Thyroid gland (tissue), 4 donors: ENCODE measurements around the gene IFRD1. TPM values are rescaled to one million over a fixed set of nuclear protein-coding genes. Genes with fewer than 3 reads are reported as not detected.
A peak's percentile ranks its signal among the peaks of the same experiment; 100 is the strongest.

Source experiments
- DNase-seq, 2 donors: peaks; one replicate each; pipeline ENCODE4 v3.0.0-alpha.2; 2019
- H3K27ac ChIP-seq, 3 donors: fragments of 200-600 bp; sonication (generic); 1 replicate in 2 of 3; 2 replicates in 1 of 3; pipeline ENCODE4 v1.5.1; 2016 to 2019; ENCODE audit warnings: mild to moderate bottlenecking in 1 of 3, moderate library complexity in 1 of 3
- H3K27me3 ChIP-seq: fragments of 200-600 bp; sonication (generic); one replicate; pipeline ENCODE4 v1.5.1; 2019
- H3K36me3 ChIP-seq, 2 donors: fragments of 200-600 bp; sonication (generic); one replicate each; pipeline ENCODE4 v1.5.1; 2016 to 2019
- H3K4me1 ChIP-seq, 2 donors: fragments of 200-600 bp; sonication (generic); one replicate each; pipeline ENCODE4 v1.5.1; 2017 to 2019
- H3K4me3 ChIP-seq, 3 donors: fragments of 200-600 bp; sonication (generic); replicated peaks in 1 of 3; 1 replicate in 2 of 3; 2 replicates in 1 of 3; pipeline ENCODE4 v1.5.1; 2016; ENCODE audit warnings: mild to moderate bottlenecking in 1 of 3
- H3K9me3 ChIP-seq: fragments of 200-600 bp; sonication (generic); one replicate; pipeline ENCODE4 v1.5.1; 2017
- POLR2A ChIP-seq, 2 donors: fragments of 450-650 bp; IDR thresholded peaks; one replicate each; pipeline ENCODE4 v1.6.1; 2017; ENCODE audit warnings: antibody characterized with exemption in 2 of 2, mild to moderate bottlenecking in 2 of 2, moderate library complexity in 1 of 2
- WGBS, 2 donors: methylation state at CpG; one replicate each; pipeline ENCODE4 v1.1.5; 2017; 5-methylcytosine and 5-hydroxymethylcytosine counted together
- intact Hi-C: fragments of 100-400 bp; cut with DNase I; formaldehyde crosslinking; loops from one replicate; pipeline ENCODE4 v1.15.1; 2023
- total RNA-seq, 4 donors: library from RNA; depleted of rRNA; stranded (reverse); fragments of >200 nt; gene quantifications; one replicate each; pipeline ENCODE4 v1.2.3, GENCODE V29; 2016
- TF ChIP-seq, protein P1 (sequence below), 6 experiments: fragments of 200-600 bp in 3 of 6; fragments of 450-650 bp in 3 of 6; sonication (generic) in 3 of 6; IDR thresholded peaks; one replicate each; pipeline ENCODE4 v1.5.1; 2016 to 2019; ENCODE audit warnings: antibody characterized with exemption in 6 of 6, mild to moderate bottlenecking in 2 of 6, inconsistent platforms in 1 of 6, moderate library complexity in 1 of 6

Gene IFRD1
- total RNA-seq, 4 donors from 2014 or later, result 34.5 to 84.8 (median 57.1) TPM

DNA sequence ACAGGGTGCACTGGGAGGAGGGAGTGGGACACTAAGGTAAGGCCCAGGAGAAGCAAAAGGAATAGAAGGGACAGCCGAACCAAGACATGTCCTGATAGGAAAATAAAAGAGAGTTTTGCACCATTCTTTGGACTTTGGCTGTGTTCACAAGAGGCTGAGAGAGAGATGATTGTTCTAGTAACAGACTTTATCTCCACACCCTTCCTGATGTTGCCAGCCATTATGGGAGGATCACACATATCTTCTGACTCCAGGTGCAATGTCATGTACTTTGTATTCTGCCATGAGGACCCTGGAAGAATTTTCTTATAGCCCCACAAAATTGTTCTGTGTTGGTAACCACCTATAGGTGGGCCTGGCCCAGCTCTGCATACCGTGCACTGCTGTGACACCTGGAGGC lies 41.9 kb downstream of the IFRD1 start:
- H3K27me3 ChIP-seq, result no peaks in the 10 kb centered on the region
- H3K4me3 ChIP-seq, result no peak overlapping the region
- DNase-seq, result no peak
- intact Hi-C loops, result no loop called here
- H3K27ac ChIP-seq, result no peak overlapping the region
- H3K9me3 ChIP-seq, result no peaks in the 10 kb centered on the region
- WGBS, 2 donors, result 96% methylated on average over 2 of the region's 2 CpGs
- peaks cover 0 to 3% of the 10 kb centered on the region in 2 donors for H3K36me3 ChIP-seq
- TF ChIP-seq, protein P1, sequence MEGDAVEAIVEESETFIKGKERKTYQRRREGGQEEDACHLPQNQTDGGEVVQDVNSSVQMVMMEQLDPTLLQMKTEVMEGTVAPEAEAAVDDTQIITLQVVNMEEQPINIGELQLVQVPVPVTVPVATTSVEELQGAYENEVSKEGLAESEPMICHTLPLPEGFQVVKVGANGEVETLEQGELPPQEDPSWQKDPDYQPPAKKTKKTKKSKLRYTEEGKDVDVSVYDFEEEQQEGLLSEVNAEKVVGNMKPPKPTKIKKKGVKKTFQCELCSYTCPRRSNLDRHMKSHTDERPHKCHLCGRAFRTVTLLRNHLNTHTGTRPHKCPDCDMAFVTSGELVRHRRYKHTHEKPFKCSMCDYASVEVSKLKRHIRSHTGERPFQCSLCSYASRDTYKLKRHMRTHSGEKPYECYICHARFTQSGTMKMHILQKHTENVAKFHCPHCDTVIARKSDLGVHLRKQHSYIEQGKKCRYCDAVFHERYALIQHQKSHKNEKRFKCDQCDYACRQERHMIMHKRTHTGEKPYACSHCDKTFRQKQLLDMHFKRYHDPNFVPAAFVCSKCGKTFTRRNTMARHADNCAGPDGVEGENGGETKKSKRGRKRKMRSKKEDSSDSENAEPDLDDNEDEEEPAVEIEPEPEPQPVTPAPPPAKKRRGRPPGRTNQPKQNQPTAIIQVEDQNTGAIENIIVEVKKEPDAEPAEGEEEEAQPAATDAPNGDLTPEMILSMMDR (IDR thresholded peaks at IDR 0.05), result no peak
- no peak for TF ChIP-seq POLR2A (IDR thresholded peaks at IDR 0.05)
- H3K4me1 ChIP-seq, result no peaks in the 10 kb centered on the region

DNA sequence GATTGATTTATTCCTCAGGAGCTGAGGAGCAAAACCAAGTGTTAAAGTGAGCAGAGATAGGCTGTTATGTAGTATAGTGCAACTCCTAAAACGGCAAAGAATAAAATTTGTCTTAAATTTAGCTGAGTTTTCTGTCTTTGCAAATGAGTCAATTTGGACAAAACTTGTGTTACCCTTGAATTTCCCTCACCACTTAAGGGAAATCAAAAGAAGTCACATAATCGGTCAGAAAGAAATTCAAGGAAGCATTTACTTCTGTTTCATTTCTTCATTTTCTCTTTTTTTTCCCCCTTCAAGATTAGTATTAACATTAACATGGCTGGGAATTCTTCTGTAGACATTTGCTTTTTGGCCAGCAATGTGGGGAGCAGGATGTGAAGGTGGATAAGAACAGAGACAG lies 44.4 kb downstream of the IFRD1 start:
- Histone ChIP-seq H3K4me3 (no peak overlapping the region), H3K9me3 (no peaks in the 10 kb centered on the region), H3K27ac (no peak overlapping the region), H3K4me1 (no peaks in the 10 kb centered on the region), H3K27me3 (no peaks in the 10 kb centered on the region), H3K36me3 (peaks cover 0 to 3% of the 10 kb centered on the region in 2 donors)
- no peak for TF ChIP-seq POLR2A (IDR thresholded peaks at IDR 0.05)
- TF ChIP-seq, protein P1 (IDR thresholded peaks at IDR 0.05), result no peak
- 88 to 90% methylated on average over 2 of the region's 2 CpGs for WGBS, 2 donors
- intact Hi-C loops, result no loop called here
- DNase-seq, result no peak

DNA sequence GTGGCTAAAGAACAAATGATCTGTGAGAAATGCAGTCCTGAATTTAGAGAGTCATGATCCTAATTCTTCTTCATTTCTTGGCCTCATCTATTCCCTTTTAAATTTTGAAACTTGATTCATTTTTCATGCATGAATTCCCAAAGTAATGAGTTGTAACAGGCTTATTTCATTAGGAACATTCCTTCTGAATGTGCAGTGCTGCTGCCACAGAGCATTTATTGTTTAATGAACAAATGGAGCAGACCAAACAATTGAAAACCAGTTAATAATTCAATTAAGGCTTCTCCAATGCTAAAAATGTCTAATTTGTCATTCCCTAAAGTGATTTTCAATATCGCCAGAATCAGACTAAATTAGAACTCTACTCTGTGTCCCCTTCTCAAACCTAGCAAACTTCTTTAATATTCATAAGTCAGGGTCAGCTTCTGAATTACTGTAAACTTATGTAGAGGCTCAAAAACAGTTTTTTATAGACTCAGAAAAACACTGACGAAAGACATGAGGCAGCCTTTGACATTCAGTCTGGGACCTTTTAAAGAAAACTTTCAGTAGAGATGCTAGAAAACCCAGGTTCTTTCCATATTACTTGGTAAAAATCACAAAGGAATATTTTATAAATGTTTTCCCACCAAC lies 45.0 kb downstream of the IFRD1 start:
- no peaks in the 10 kb centered on the region for H3K4me1 ChIP-seq
- H3K27ac ChIP-seq, result no peak overlapping the region
- no peaks in the 10 kb centered on the region for H3K27me3 ChIP-seq
- no peak for TF ChIP-seq POLR2A (IDR thresholded peaks at IDR 0.05)
- TF ChIP-seq, protein P1 (IDR thresholded peaks at IDR 0.05), result no peak
- WGBS, 2 donors, result 87 to 89% methylated on average over 2 of the region's 2 CpGs
- no peak overlapping the region for H3K4me3 ChIP-seq
- no peaks in the 10 kb centered on the region for H3K36me3 ChIP-seq
- intact Hi-C loops, result no loop called here
- DNase-seq, result no peak
- no peaks in the 10 kb centered on the region for H3K9me3 ChIP-seq

DNA sequence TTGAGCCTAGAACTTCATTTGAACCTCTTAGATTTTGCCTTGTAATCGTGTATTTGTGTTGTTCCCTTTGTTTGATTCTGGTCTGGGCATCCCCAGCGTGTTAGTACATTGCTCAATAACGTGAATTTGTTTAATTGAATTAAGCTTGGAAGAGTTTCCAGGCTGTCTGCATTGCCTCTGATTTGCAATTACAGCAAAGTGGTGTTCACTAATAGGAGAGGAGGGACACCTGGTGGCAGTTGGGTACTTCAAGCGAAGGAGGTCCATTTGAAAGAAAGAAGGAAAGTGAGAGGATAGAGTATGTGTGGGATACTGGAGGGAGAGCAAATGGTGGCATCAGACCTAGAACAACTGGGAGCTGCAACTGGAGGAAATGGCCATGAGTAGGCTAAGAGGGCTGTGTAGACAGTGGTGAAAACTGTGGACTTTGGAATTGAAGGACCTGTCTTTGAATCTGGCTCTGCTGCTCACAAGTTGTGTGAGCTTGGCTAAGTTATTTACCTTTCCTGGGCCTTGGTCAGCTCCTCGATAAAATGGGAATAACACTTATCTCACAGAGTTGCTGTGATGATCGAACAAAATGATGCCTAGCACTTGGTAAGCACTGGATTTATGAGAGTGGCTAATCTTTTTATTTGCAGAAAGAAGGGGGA lies 45.7 kb downstream of the IFRD1 start:
- Histone ChIP-seq H3K36me3 (no peaks in the 10 kb centered on the region), H3K9me3 (no peaks in the 10 kb centered on the region), H3K4me1 (no peaks in the 10 kb centered on the region), H3K27me3 (no peaks in the 10 kb centered on the region), H3K27ac (no peak overlapping the region), H3K4me3 (no peak overlapping the region)
- DNase-seq, result peak; percentile 38 to 41
- no peak for TF ChIP-seq POLR2A (IDR thresholded peaks at IDR 0.05)
- TF ChIP-seq, protein P1 (IDR thresholded peaks at IDR 0.05), result peak in 5 of 6 experiments; percentile 17 to 57 (median 49)
- WGBS, 2 donors, result 52 to 55% methylated on average over 6 of the region's 6 CpGs
- intact Hi-C loops, result no loop called here

DNA sequence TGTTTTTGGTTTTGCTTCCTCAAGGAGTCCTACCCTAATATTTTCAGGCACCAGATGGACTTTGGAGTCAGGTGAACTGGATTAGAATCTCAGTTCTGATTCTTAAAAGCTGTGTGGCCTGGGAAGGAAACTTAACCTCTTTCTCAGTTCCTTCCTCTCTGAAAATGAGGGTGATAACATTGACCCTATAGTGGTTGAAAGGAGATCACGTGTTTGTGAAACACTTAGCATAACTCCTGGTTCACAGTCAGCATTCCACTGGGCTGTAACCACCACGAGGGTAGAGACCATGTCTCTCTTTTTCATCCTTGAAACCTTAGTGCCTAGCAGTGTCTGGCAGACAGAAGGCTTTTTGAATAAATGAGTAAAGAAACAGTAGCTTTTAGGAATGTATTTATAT lies 47.2 kb downstream of the IFRD1 start:
- Histone ChIP-seq H3K27ac (no peak overlapping the region), H3K4me1 (no peaks in the 10 kb centered on the region), H3K27me3 (no peaks in the 10 kb centered on the region), H3K9me3 (no peaks in the 10 kb centered on the region), H3K36me3 (no peaks in the 10 kb centered on the region), H3K4me3 (no peak overlapping the region)
- DNase-seq, result no peak
- intact Hi-C loops, result no loop called here
- TF ChIP-seq POLR2A (IDR thresholded peaks at IDR 0.05), result no peak
- TF ChIP-seq, protein P1 (IDR thresholded peaks at IDR 0.05), result no peak
- 30 to 40% methylated on average over 2 of the region's 2 CpGs for WGBS, 2 donors
